ENCODE results near the gene NPIPB6.
"Not testable (repeated sequence)": the region's sequence is repeated elsewhere in the genome, so short reads cannot be mapped to it uniquely, and the experiment has no call there.

Gene NPIPB6

DNA sequence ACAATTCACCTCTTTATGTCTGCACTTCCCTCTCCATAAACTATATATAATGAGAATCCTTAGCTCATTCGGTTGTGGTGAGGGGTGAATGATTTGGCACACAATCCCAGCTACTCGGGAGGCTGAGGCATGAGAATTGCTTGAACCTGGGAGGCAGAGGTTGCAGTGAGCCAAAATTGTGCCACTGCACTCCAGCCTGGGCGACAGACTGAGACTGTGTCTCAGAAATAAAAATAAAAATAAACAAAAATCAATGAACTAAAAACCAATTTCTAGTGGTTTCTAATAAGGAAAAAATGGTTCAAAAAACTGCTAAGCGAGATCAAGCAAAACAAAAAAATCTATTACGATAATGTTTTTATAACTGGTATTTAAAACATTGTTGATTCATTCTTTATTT lies at the start of gene NPIPB6:
Gene NPIPB6 (minus strand): TSS at position 101 of the 400 bp plus-strand sequence. CDS start 686 bp downstream, outside the sequence.
- FAIRE-seq; DNase-seq (ENCODE audit: insufficient read length, low spot score): not testable (repeated sequence)

DNA sequence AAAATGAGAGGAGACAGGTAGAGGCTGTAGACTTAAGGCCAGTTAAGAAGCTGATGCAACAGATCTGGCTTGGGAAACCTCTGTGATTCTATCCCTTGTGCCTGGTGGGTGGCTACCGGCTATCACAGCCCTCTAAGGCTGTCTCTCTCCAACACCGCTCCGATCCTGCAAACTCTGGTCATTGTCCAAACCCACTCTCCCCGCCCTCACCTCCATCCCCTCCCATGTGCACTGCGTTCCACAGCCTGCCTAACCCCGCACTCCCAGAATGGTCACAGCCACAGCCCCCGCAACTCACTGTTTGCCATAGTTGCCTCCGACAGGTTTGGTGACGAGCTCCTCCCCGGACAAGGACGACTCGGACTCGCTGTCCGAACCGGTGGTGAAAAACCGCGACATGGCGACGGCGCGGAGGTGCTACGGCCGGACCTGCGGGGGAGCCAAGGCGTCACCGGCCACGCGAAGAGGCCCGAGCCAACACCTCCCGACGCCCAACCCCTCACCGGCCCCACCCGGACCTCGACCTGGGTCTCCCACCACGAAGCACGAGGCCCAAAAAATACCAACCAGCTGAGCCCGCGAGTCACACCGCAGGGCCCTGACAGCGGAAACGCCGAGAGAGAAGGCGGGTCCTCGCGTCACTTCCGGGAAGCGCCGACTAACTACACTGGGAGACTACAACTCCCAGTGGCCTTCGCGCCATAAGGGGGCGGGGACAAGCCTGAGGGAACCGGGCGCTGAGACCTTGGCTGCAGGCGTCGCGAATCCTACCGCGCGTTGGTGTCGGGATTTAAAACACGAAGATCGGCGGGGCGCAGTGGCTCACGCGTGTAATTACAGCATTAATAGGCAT lies 40.1 kb upstream of the NPIPB6 start, which contains the start of gene EIF3CL:
Gene EIF3CL (minus strand): TSS at position 622 of the 853 bp plus-strand sequence. CDS start 223 bp downstream, at position 399.
- peak; percentile 88 for FAIRE-seq
- DNase-seq (ENCODE audit: insufficient read length, low spot score) = not testable (repeated sequence)

GRCh38 chr16:28392054-28392453 lies 28.7 kb upstream of the NPIPB6 start:
- FAIRE-seq; DNase-seq (ENCODE audit: insufficient read length, low spot score): not testable (repeated sequence)

GRCh38 chr16:28382177-28382867 lies 19.0 kb upstream of the NPIPB6 start:
- peak; percentile 67 for FAIRE-seq
- not testable (repeated sequence) for DNase-seq (ENCODE audit: insufficient read length, low spot score)

DNA sequence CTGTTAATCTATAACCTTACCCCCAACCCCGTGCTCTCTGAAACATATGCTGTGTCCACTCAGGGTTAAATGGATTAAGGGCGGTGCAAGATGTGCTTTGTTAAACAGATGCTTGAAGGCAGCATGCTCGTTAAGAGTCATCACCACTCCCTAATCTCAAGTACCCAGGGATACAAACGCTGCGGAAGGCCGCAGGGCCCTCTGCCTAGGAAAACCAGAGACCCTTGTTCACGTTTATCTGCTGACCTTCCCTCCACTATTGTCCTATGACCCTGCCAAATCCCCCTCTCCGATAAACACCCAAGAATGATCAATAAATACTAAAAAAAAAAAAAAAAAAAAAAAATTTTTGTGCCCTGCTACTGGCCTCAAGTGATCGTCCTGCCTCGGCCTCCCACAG lies 14.5 kb upstream of the NPIPB6 start:
- DNase-seq (ENCODE audit: insufficient read length, low spot score); FAIRE-seq: not testable (repeated sequence)

GRCh38 chr16:28377108-28377625 lies 13.9 kb upstream of the NPIPB6 start:
- FAIRE-seq; DNase-seq (ENCODE audit: insufficient read length, low spot score): not testable (repeated sequence)

- DNase-seq (ENCODE audit: insufficient read length, low spot score); FAIRE-seq: not testable (repeated sequence)
These were observed 11.8 kb upstream of the NPIPB6 start for GRCh38 chr16:28375115-28375514.

GRCh38 chr16:28374281-28374680 lies 11.0 kb upstream of the NPIPB6 start:
- FAIRE-seq = not testable (repeated sequence)

DNA sequence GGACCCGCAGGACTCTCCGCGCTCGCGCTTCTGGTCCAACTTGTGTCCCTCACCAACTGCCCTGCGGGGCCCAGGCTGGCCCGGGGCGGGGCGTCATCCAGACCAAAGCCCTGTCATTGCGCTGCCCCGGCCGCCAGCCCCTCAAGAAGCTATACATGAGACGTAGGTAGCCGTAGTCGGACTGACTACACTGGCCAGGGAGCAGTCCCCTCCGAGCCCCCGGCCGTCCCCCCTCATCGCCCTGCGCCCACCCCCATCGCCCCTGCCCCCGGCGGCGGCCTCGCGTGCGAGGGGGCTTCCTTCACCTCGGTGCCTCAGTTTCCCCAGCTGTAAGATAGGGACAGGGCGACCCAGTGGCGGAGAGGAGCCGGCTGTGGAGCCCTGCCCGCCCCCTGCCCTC lies 4.6 kb upstream of the NPIPB6 start:
- not testable (repeated sequence) for FAIRE-seq; DNase-seq (ENCODE audit: insufficient read length, low spot score)

More at GRCh38 chr16:28374281-28374680, 11.0 kb upstream of the NPIPB6 start:
- not testable (repeated sequence) for DNase-seq (ENCODE audit: insufficient read length, low spot score)

- not testable (repeated sequence) for DNase-seq (ENCODE audit: insufficient read length, low spot score); FAIRE-seq
These were observed 1.2 kb upstream of the NPIPB6 start for GRCh38 chr16:28364268-28365173.

GRCh38 chr16:28362600-28362999 lies 708 bp downstream of the NPIPB6 start:
- FAIRE-seq; DNase-seq (ENCODE audit: insufficient read length, low spot score): not testable (repeated sequence)

GRCh38 chr16:28338230-28338629 lies 25.1 kb downstream of the NPIPB6 start:
- FAIRE-seq = not testable (repeated sequence)

DNA sequence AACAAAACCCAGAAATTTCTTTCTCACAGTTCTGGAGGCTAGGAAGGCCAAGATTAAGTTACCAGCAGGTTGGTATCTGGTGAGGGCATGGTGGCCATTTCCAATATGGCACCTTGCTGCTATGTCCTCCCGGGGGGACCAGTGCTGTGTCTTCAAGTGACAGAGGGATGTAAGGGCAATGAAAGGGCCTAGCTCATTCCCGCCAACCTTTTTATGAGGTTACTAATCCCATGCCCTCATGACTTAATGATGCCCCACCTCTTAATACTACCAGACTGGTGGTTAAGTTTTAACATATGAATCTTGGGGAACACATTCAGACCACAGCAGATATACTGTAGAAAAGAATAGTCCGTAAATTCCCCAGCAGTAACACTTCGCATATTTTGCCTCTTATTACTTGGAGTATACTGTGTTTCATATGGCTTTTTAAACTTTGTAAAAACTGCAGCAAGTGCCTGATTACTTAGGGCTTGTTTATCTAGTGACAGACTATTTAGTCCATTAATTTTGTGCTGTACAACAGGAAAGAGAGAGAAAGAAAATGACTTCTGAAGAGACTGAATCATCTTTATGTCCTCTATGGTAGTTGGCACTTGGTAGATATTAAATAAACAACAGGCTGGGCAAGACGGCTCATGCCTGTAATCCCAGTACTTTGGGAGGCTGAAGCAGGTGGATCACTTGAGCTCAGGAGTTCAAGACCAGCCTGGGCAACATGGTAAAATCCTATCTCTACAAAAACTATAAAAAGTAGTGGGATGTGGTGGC lies 26.2 kb downstream of the NPIPB6 start:
- not testable (repeated sequence) for FAIRE-seq; DNase-seq (ENCODE audit: insufficient read length, low spot score)

More at GRCh38 chr16:28338230-28338629, 25.1 kb downstream of the NPIPB6 start:
- not testable (repeated sequence) for DNase-seq (ENCODE audit: insufficient read length, low spot score)

- DNase-seq (ENCODE audit: insufficient read length, low spot score); FAIRE-seq: not testable (repeated sequence)
These were observed 27.6 kb downstream of the NPIPB6 start for GRCh38 chr16:28335678-28336077.

- not testable (repeated sequence) for DNase-seq (ENCODE audit: insufficient read length, low spot score); FAIRE-seq
These were observed 30.7 kb downstream of the NPIPB6 start for GRCh38 chr16:28332632-28333031.

- FAIRE-seq; DNase-seq (ENCODE audit: insufficient read length, low spot score): not testable (repeated sequence)
These were observed 32.3 kb downstream of the NPIPB6 start for GRCh38 chr16:28330981-28331380.

- not testable (repeated sequence) for FAIRE-seq; DNase-seq (ENCODE audit: insufficient read length, low spot score)
These were observed 33.1 kb downstream of the NPIPB6 start for GRCh38 chr16:28330232-28330631.

Data from H54 (cell line).